ENCODE measurements around the gene TNFRSF6B.

DNA sequence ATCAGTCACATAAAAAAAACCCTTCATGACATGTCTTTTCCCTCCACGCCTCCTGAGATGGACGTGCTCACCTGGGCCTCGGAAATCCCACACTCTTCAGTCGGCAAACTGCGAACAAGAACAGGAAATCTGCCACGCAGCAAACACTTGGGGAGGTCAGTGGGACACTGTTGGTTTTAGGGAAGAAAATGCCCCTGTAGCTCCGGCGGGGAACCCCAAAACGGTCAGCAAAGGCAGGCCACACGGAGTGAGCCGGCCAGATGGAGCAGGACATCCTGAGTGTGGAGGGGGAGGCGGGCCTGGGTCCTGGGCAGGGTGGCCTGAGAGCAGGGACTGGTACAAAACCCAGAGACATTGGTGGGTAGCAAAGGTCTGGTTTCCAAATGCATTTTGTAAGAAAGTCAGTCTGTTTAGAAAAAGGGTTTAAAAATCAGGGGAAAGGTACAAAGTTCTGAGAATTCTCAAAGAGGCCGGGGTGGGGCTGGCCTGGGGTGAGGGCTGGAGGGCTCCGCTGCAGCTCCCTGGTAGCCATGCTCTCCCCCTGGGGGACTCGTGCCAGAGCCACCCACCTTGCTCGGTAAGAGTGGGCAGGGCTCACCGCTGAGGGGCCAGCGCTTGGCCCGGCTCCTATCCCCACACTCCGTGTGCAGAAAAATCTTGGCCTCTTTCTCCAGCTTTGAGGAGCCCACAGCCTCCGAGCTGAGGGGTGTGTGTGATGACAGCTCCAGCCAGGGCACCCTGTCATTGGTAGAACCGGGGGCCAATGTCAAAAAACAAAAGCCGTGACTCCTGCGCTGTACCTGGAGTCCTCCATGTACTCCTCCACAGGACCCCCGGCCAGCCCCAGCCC lies 48.3 kb downstream of the TNFRSF6B start:
- TF ChIP-seq, protein P1, sequence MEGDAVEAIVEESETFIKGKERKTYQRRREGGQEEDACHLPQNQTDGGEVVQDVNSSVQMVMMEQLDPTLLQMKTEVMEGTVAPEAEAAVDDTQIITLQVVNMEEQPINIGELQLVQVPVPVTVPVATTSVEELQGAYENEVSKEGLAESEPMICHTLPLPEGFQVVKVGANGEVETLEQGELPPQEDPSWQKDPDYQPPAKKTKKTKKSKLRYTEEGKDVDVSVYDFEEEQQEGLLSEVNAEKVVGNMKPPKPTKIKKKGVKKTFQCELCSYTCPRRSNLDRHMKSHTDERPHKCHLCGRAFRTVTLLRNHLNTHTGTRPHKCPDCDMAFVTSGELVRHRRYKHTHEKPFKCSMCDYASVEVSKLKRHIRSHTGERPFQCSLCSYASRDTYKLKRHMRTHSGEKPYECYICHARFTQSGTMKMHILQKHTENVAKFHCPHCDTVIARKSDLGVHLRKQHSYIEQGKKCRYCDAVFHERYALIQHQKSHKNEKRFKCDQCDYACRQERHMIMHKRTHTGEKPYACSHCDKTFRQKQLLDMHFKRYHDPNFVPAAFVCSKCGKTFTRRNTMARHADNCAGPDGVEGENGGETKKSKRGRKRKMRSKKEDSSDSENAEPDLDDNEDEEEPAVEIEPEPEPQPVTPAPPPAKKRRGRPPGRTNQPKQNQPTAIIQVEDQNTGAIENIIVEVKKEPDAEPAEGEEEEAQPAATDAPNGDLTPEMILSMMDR (IDR thresholded peaks at IDR 0.05; ENCODE audit: borderline replicate concordance, extremely low read depth, low read length, poor library complexity, severe bottlenecking): no peak
- no peak for TF ChIP-seq EZH2 (IDR thresholded peaks at IDR 0.05; ENCODE audit: borderline replicate concordance, low read depth, low read length, severe bottlenecking)
